ENCODE data around the gene IER5L.

Gene IER5L

GRCh38 chr9:129174724-129175514, 3.1 kb downstream of the IER5L start (continued):
- TF ChIP-seq KLF17 (tag by site-specific recombination; IDR thresholded peaks at IDR 0.05) (0 out of 2 replicates have a peak, but pooled peaks have one; percentile 55), ZNF629 (tag by site-specific recombination; IDR thresholded peaks at IDR 0.05) (peak; percentile 69), ZNF19 (tag by site-specific recombination; IDR thresholded peaks at IDR 0.05; ENCODE audit: low read depth) (no peak), ZBTB20 (tag by site-specific recombination; IDR thresholded peaks at IDR 0.05) (peak; percentile 70), GLI2 (tag by site-specific recombination; IDR thresholded peaks at IDR 0.05; ENCODE audit: borderline replicate concordance, low read depth) (no peak), ZNF121 (tag by site-specific recombination; IDR thresholded peaks at IDR 0.05) (no peak), ZBTB26 (tag by site-specific recombination; optimal IDR thresholded peaks at IDR 0.05) (peak; percentile 89), ZNF132 (tag by site-specific recombination; IDR thresholded peaks at IDR 0.05; ENCODE audit: borderline replicate concordance) (no peak), ATF2 (tag by site-specific recombination; IDR thresholded peaks at IDR 0.05; ENCODE audit: low read depth) (peak; percentile 55; the same call in 1 of the 2 replicates), GLIS1 (tag by site-specific recombination; IDR thresholded peaks at IDR 0.05) (0 out of 2 replicates have a peak, but pooled peaks have one; percentile 4), ZNF24 (tag by site-specific recombination; IDR thresholded peaks at IDR 0.05) (peak; percentile 54; the same call in 1 of the 2 replicates), ZFHX2 (tag by site-specific recombination; conservative IDR thresholded peaks at IDR 0.05) (peak; percentile 85), ZNF174 (tag by site-specific recombination; IDR thresholded peaks at IDR 0.05) (no peak), PRDM1 (tag by site-specific recombination; IDR thresholded peaks at IDR 0.05) (peak; percentile 44), ZSCAN16 (tag by site-specific recombination; IDR thresholded peaks at IDR 0.05) (0 out of 2 replicates have a peak, but pooled peaks have one; percentile 18), KLF8 (tag by site-specific recombination; IDR thresholded peaks at IDR 0.05) (peak; percentile 75), ZBTB48 (tag by site-specific recombination; IDR thresholded peaks at IDR 0.05) (0 out of 2 replicates have a peak, but pooled peaks have one; percentile 38), CTCF (tag by site-specific recombination; IDR thresholded peaks at IDR 0.05) (peak; percentile 80), ZBTB10 (tag by site-specific recombination; IDR thresholded peaks at IDR 0.05) (peak; percentile 65), ZNF423 (tag by site-specific recombination; IDR thresholded peaks at IDR 0.05) (peak; percentile 88), KLF10 (tag by site-specific recombination; IDR thresholded peaks at IDR 0.05) (0 out of 2 replicates have a peak, but pooled peaks have one; percentile 11), BCL11B (tag by site-specific recombination; IDR thresholded peaks at IDR 0.05; ENCODE audit: low read depth) (peak; percentile 23; the same call in 1 of the 2 replicates), ZSCAN5A (tag by site-specific recombination; IDR thresholded peaks at IDR 0.05) (0 out of 2 replicates have a peak, but pooled peaks have one; percentile 10), ZNF654 (tag by site-specific recombination; IDR thresholded peaks at IDR 0.05; ENCODE audit: low read depth) (peak; percentile 23), ZNF610 (tag by site-specific recombination; IDR thresholded peaks at IDR 0.05; ENCODE audit: borderline replicate concordance) (peak; percentile 83; the same call in 1 of the 2 replicates), ZFP69B (tag by site-specific recombination; IDR thresholded peaks at IDR 0.05) (peak; percentile 30; the same call in 1 of the 2 replicates), ZNF18 (tag by site-specific recombination; IDR thresholded peaks at IDR 0.05) (no peak), ZNF324 (tag by site-specific recombination; IDR thresholded peaks at IDR 0.05) (0 out of 2 replicates have a peak, but pooled peaks have one; percentile 21)
